Thyroid gland (tissue), 4 donors: ENCODE data around the gene FYB1. TPM values are rescaled to one million over a fixed set of nuclear protein-coding genes. Genes with fewer than 3 reads are reported as not detected.

Source experiments
- DNase-seq, 2 donors: peaks; one replicate each; pipeline ENCODE4 v3.0.0-alpha.2; 2019
- H3K27ac ChIP-seq, 3 donors: fragments of 200-600 bp; sonication (generic); 1 replicate in 2 of 3; 2 replicates in 1 of 3; pipeline ENCODE4 v1.5.1; 2016 to 2019; ENCODE audit warnings: mild to moderate bottlenecking in 1 of 3, moderate library complexity in 1 of 3
- H3K27me3 ChIP-seq: fragments of 200-600 bp; sonication (generic); one replicate; pipeline ENCODE4 v1.5.1; 2019
- H3K36me3 ChIP-seq, 2 donors: fragments of 200-600 bp; sonication (generic); one replicate each; pipeline ENCODE4 v1.5.1; 2016 to 2019
- H3K4me1 ChIP-seq, 2 donors: fragments of 200-600 bp; sonication (generic); one replicate each; pipeline ENCODE4 v1.5.1; 2017 to 2019
- H3K4me3 ChIP-seq, 3 donors: fragments of 200-600 bp; sonication (generic); replicated peaks in 1 of 3; 1 replicate in 2 of 3; 2 replicates in 1 of 3; pipeline ENCODE4 v1.5.1; 2016; ENCODE audit warnings: mild to moderate bottlenecking in 1 of 3
- H3K9me3 ChIP-seq: fragments of 200-600 bp; sonication (generic); one replicate; pipeline ENCODE4 v1.5.1; 2017
- CTCF ChIP-seq, 6 experiments: fragments of 200-600 bp in 3 of 6; fragments of 450-650 bp in 3 of 6; sonication (generic) in 3 of 6; IDR thresholded peaks; one replicate each; pipeline ENCODE4 v1.5.1; 2016 to 2019; ENCODE audit warnings: antibody characterized with exemption in 6 of 6, mild to moderate bottlenecking in 2 of 6, inconsistent platforms in 1 of 6, moderate library complexity in 1 of 6
- POLR2A ChIP-seq, 2 donors: fragments of 450-650 bp; IDR thresholded peaks; one replicate each; pipeline ENCODE4 v1.6.1; 2017; ENCODE audit warnings: antibody characterized with exemption in 2 of 2, mild to moderate bottlenecking in 2 of 2, moderate library complexity in 1 of 2
- WGBS, 2 donors: methylation state at CpG; one replicate each; pipeline ENCODE4 v1.1.5; 2017; 5-methylcytosine and 5-hydroxymethylcytosine counted together
- intact Hi-C: fragments of 100-400 bp; cut with DNase I; formaldehyde crosslinking; loops from one replicate; pipeline ENCODE4 v1.15.1; 2023
- total RNA-seq, 4 donors: library from RNA; depleted of rRNA; stranded (reverse); fragments of >200 nt; gene quantifications; one replicate each; pipeline ENCODE4 v1.2.3, GENCODE V29; 2016

Gene FYB1, protein sequence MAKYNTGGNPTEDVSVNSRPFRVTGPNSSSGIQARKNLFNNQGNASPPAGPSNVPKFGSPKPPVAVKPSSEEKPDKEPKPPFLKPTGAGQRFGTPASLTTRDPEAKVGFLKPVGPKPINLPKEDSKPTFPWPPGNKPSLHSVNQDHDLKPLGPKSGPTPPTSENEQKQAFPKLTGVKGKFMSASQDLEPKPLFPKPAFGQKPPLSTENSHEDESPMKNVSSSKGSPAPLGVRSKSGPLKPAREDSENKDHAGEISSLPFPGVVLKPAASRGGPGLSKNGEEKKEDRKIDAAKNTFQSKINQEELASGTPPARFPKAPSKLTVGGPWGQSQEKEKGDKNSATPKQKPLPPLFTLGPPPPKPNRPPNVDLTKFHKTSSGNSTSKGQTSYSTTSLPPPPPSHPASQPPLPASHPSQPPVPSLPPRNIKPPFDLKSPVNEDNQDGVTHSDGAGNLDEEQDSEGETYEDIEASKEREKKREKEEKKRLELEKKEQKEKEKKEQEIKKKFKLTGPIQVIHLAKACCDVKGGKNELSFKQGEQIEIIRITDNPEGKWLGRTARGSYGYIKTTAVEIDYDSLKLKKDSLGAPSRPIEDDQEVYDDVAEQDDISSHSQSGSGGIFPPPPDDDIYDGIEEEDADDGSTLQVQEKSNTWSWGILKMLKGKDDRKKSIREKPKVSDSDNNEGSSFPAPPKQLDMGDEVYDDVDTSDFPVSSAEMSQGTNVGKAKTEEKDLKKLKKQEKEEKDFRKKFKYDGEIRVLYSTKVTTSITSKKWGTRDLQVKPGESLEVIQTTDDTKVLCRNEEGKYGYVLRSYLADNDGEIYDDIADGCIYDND
- 10 to 100 TPM in 1 of 4 donors, 1 to 10 TPM in 3; 2.4 to 15.6 (median 3.7) TPM for total RNA-seq

- H3K9me3 ChIP-seq: no peaks in the 10 kb centered on the region
- peak in 1 of 2 donors; percentile 17 for DNase-seq
- 62% methylated on average over 4 of the region's 4 CpGs for WGBS, 2 donors
- H3K4me3 ChIP-seq: no peak within 1 kb of the TSS
- no peaks in the 10 kb centered on the region for H3K36me3 ChIP-seq
- no peaks in the 10 kb centered on the region for H3K27me3 ChIP-seq
- H3K4me1 ChIP-seq: peaks cover 0 to 4% of the 10 kb centered on the region in 2 donors
- intact Hi-C loops: loop anchor here (5.0 kb wide), 1 partner anchor 328 kb away; no protein-coding TSS in a partner anchor
- TF ChIP-seq CTCF (IDR thresholded peaks at IDR 0.05) (no peak), POLR2A (IDR thresholded peaks at IDR 0.05) (no peak)
- no peak within 1 kb of the TSS for H3K27ac ChIP-seq
These were observed at the start of gene FYB1 for GRCh38 chr5:39219437-39219836. FYB1 (minus strand) TSS chr5:39219563; CDS start chr5:39202960, 16,603 bp downstream.

GRCh38 chr5:39267186-39267585 lies 47.8 kb upstream of the FYB1 start:
- Histone ChIP-seq H3K9me3 (no peaks in the 10 kb centered on the region), H3K4me3 (no peak overlapping the region), H3K36me3 (no peaks in the 10 kb centered on the region), H3K27ac (no peak overlapping the region), H3K27me3 (no peaks in the 10 kb centered on the region), H3K4me1 (no peaks in the 10 kb centered on the region)
- intact Hi-C loops: no loop called here
- TF ChIP-seq POLR2A (IDR thresholded peaks at IDR 0.05) (no peak), CTCF (IDR thresholded peaks at IDR 0.05) (no peak)
- 94 to 97% methylated on average over 2 of the region's 2 CpGs for WGBS, 2 donors
- no peak for DNase-seq

DNA sequence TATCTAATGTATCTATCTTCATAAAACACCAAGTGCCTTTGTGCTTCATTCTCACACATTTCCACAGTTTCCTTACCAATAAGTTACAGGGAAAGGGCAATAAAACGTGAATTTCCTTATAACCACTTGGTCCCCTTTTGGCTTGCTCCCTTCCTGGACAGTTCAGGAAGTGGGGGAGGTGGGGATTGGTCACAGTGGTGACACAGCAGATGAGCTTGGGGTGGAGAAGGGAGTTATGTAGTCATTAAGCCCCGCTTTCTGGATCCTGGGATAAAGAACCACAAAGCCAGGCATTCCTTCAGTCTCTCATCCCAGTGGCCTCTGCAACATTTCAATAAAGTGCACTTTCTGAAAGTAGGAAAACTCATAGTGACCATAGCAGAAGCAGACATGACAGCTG lies 47.1 kb upstream of the FYB1 start:
- intact Hi-C loops: no loop called here
- H3K9me3 ChIP-seq: no peaks in the 10 kb centered on the region
- H3K4me1 ChIP-seq: no peaks in the 10 kb centered on the region
- H3K27me3 ChIP-seq: no peaks in the 10 kb centered on the region
- TF ChIP-seq CTCF (IDR thresholded peaks at IDR 0.05) (no peak), POLR2A (IDR thresholded peaks at IDR 0.05) (no peak)
- no peak overlapping the region for H3K4me3 ChIP-seq
- no peak for DNase-seq
- WGBS, 2 donors: 0% methylated on average over 2 of the region's 2 CpGs
- no peaks in the 10 kb centered on the region for H3K36me3 ChIP-seq
- H3K27ac ChIP-seq: no peak overlapping the region

DNA sequence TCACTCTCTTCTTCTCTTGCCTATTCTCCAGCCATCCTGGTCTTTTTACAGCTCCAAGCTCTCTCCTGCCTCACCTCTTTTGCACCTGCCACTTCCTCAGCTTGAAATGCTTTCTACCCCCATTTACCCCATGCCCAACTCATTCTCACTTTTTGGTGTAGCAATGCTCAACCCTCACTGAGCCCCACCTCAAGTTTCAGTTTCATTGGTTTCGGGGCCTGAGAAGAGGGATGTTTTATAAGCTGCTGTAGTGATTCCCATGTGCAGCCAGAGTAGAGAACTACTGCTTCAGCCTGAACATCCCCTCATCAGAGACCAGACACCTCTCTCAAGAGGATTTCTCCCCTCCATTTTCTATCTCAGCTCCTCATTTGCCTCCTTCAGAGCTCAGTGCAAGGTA lies 45.2 kb upstream of the FYB1 start:
- no peaks in the 10 kb centered on the region for H3K9me3 ChIP-seq
- intact Hi-C loops: no loop called here
- H3K27me3 ChIP-seq: no peaks in the 10 kb centered on the region
- 79 to 94% methylated on average over 1 of the region's 1 CpG for WGBS, 2 donors
- H3K4me3 ChIP-seq: no peak overlapping the region
- H3K36me3 ChIP-seq: no peaks in the 10 kb centered on the region
- no peak for DNase-seq
- TF ChIP-seq POLR2A (IDR thresholded peaks at IDR 0.05) (no peak), CTCF (IDR thresholded peaks at IDR 0.05) (no peak)
- H3K4me1 ChIP-seq: no peaks in the 10 kb centered on the region
- no peak overlapping the region for H3K27ac ChIP-seq

DNA sequence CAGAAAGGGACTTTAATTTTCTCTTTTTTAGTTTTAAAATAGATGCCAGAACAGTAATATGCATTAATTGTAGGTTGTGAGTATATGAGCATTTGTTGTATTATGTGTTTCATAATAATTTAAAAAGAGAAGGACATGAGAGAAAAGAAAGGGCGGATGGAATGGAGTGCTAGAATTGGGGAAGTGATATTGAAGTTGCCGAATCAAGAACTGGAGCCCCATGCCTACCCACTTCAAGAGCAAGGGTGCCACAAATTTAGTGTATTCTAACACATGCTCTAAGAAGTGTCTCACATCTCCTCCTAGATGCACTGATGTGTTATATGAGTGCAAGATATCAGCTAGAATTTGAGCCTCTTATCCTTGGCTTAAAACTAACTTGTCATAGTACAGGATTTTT lies 43.6 kb upstream of the FYB1 start:
- DNase-seq: no peak
- H3K4me3 ChIP-seq: no peak overlapping the region
- H3K27ac ChIP-seq: no peak overlapping the region
- TF ChIP-seq POLR2A (IDR thresholded peaks at IDR 0.05): no peak
- TF ChIP-seq CTCF (IDR thresholded peaks at IDR 0.05): no peak
- no peaks in the 10 kb centered on the region for H3K27me3 ChIP-seq
- 63 to 70% methylated on average over 2 of the region's 2 CpGs for WGBS, 2 donors
- H3K4me1 ChIP-seq: no peaks in the 10 kb centered on the region
- intact Hi-C loops: no loop called here
- H3K36me3 ChIP-seq: no peaks in the 10 kb centered on the region
- H3K9me3 ChIP-seq: no peaks in the 10 kb centered on the region
